ENCODE data around the gene NEURL1B.

The NEURL1B gene

GRCh38 chr5:172640822-172641358 lies at the start of gene NEURL1B:
TSS of gene NEURL1B (plus strand) at chr5:172641263. CDS start at chr5:172641407, 144 bp downstream.
- peak; percentile 84 for DNase-seq (ENCODE audit: low spot score)
- TF ChIP-seq CTCF (IDR thresholded peaks at IDR 0.05; ENCODE audit: extremely low read depth, missing control alignments): no peak

GRCh38 chr5:172591636-172592035 lies 49.4 kb upstream of the NEURL1B start:
- no peak for DNase-seq (ENCODE audit: low spot score)
- no peak for TF ChIP-seq CTCF (IDR thresholded peaks at IDR 0.05; ENCODE audit: extremely low read depth, missing control alignments)

- DNase-seq (ENCODE audit: low spot score): no peak
- TF ChIP-seq CTCF (IDR thresholded peaks at IDR 0.05; ENCODE audit: extremely low read depth, missing control alignments): no peak
Measured at GRCh38 chr5:172592881-172593280, 48.2 kb upstream of the NEURL1B start.

GRCh38 chr5:172593306-172593705 lies 47.8 kb upstream of the NEURL1B start:
- DNase-seq (ENCODE audit: low spot score): no peak
- no peak for TF ChIP-seq CTCF (IDR thresholded peaks at IDR 0.05; ENCODE audit: extremely low read depth, missing control alignments)

GRCh38 chr5:172593721-172594235 lies 47.3 kb upstream of the NEURL1B start:
- no peak for DNase-seq (ENCODE audit: low spot score)
- TF ChIP-seq CTCF (IDR thresholded peaks at IDR 0.05; ENCODE audit: extremely low read depth, missing control alignments): no peak

GRCh38 chr5:172594431-172594830 lies 46.6 kb upstream of the NEURL1B start:
- no peak for TF ChIP-seq CTCF (IDR thresholded peaks at IDR 0.05; ENCODE audit: extremely low read depth, missing control alignments)
- no peak for DNase-seq (ENCODE audit: low spot score)

GRCh38 chr5:172594867-172595466 lies 46.1 kb upstream of the NEURL1B start:
- TF ChIP-seq CTCF (IDR thresholded peaks at IDR 0.05; ENCODE audit: extremely low read depth, missing control alignments): no peak
- DNase-seq (ENCODE audit: low spot score): no peak
